Measurements from ENCODE around the gene DHRS4.
"Not testable (repeated sequence)": the region's sequence is repeated elsewhere in the genome, so short reads cannot be mapped to it uniquely, and the experiment has no call there.

Gene DHRS4

GRCh38 chr14:23933108-23933741 is 20.3 kb upstream of the DHRS4 start:
- peaks cover 1% of the 10 kb centered on the region for H3K4me1 Mint-ChIP-seq (ENCODE audit: low read depth)
- no peaks in the 10 kb centered on the region for H3K9me3 Mint-ChIP-seq
- no peak overlapping the region for H3K27ac Mint-ChIP-seq
- H3K27me3 Mint-ChIP-seq: peaks cover 3% of the 10 kb centered on the region
- no peaks in the 10 kb centered on the region for H3K36me3 Mint-ChIP-seq (ENCODE audit: low read depth)
- H3K4me3 Mint-ChIP-seq: no peak overlapping the region
- no peak for DNase-seq

GRCh38 chr14:23933742-23934128 is 19.8 kb upstream of the DHRS4 start:
- Mint-ChIP-seq H3K27me3 (peaks cover 3% of the 10 kb centered on the region), H3K36me3 (ENCODE audit: low read depth) (no peaks in the 10 kb centered on the region), H3K9me3 (no peaks in the 10 kb centered on the region), H3K4me3 (no peak overlapping the region), H3K4me1 (ENCODE audit: low read depth) (peaks cover 1% of the 10 kb centered on the region), H3K27ac (no peak overlapping the region)
- DNase-seq: no peak

- Mint-ChIP-seq H3K4me1 (ENCODE audit: low read depth) (no peaks in the 10 kb centered on the region), H3K27ac (no peak overlapping the region), H3K4me3 (no peak overlapping the region), H3K36me3 (ENCODE audit: low read depth) (peaks cover 8% of the 10 kb centered on the region), H3K9me3 (no peaks in the 10 kb centered on the region), H3K27me3 (no peaks in the 10 kb centered on the region)
- no peak for DNase-seq
These were observed 18.4 kb upstream of the DHRS4 start for GRCh38 chr14:23935158-23935557.

DNA sequence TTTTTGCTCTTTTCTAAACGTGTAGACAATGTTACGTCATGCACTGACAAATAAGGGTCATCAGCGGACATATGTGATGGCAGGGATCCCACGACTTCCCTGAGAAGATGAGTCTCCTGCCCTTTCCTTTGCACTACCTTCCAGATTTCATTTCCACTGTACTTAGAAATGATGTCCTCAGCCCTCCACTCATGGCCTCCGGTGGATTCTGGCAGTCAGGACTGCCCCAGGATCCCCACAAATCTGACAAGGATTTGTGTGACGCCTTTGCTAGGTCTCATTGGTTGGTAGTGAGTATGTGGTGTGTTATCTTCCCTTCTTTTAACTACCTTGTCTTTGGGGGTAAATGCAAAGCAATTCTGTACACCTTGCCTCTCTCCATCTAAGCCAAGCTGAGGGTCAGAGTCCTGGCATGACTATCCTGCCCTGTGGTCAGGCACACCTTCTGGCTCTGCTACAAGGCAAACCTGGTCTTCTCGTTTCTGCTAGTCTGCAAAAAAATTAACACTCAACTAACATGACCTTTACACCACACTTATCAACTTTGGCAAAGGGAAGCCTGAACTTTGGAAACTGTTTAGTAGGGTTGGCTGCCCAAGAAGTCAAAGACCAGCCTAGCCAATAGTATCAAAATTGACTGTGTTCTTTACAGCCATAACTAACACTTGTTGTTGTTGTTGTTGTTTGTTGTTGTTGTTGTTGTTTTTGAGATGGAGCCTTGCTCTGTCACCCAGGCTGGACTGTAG is 17.3 kb upstream of the DHRS4 start:
- H3K27me3 Mint-ChIP-seq: no peaks in the 10 kb centered on the region
- H3K36me3 Mint-ChIP-seq (ENCODE audit: low read depth): peaks cover 15% of the 10 kb centered on the region
- no peak overlapping the region for H3K27ac Mint-ChIP-seq
- no peaks in the 10 kb centered on the region for H3K9me3 Mint-ChIP-seq
- no peak overlapping the region for H3K4me3 Mint-ChIP-seq
- DNase-seq: no peak
- no peaks in the 10 kb centered on the region for H3K4me1 Mint-ChIP-seq (ENCODE audit: low read depth)

DNA sequence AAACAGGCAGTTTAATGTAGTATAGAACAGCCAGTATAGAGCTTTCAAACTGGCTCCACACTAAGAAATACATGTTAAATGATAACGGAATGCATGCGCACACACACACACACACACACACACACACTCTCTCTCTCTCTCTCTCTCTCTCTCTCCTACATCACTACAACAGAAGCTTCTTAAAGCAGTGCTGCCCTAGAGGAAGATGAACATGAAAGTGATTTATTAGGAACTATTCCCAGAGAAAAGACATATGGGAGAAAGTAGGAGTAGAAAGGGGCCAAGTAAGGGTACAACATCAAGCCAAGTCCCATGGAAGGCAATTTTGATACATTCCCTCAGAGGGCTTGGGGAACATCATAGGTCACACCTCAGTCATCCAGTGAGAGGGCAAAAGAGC is 16.4 kb upstream of the DHRS4 start:
- Mint-ChIP-seq H3K27me3 (no peaks in the 10 kb centered on the region), H3K4me1 (ENCODE audit: low read depth) (no peaks in the 10 kb centered on the region), H3K36me3 (ENCODE audit: low read depth) (peaks cover 15% of the 10 kb centered on the region), H3K4me3 (no peak overlapping the region), H3K27ac (no peak overlapping the region), H3K9me3 (no peaks in the 10 kb centered on the region)
- no peak for DNase-seq

DNA sequence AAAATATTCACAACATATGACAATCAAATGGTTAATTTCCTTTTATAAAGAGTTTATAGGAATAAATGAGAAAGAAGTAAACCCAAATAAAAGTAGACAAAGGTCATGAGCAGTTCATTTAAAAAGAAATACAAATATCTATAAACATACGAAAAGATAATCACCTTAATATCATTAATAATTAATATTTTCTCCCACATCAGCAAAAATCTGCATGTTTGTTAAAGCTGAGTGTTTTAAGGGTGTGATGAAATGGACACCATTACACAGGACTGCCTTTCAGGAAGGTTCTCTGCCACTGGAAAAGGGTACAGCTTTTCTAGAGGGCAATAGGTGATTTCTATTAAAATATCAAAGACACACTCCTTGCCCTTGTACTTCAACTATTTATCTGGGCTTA is 14.7 kb upstream of the DHRS4 start:
- H3K4me3 Mint-ChIP-seq: no peak overlapping the region
- no peak overlapping the region for H3K27ac Mint-ChIP-seq
- no peaks in the 10 kb centered on the region for H3K9me3 Mint-ChIP-seq
- no peaks in the 10 kb centered on the region for H3K27me3 Mint-ChIP-seq
- H3K36me3 Mint-ChIP-seq (ENCODE audit: low read depth): peaks cover 15% of the 10 kb centered on the region
- no peaks in the 10 kb centered on the region for H3K4me1 Mint-ChIP-seq (ENCODE audit: low read depth)
- no peak for DNase-seq

GRCh38 chr14:23939607-23940326 is 13.8 kb upstream of the DHRS4 start:
- H3K9me3 Mint-ChIP-seq: no peaks in the 10 kb centered on the region
- peak overlapping the region; percentile 42 for H3K27ac Mint-ChIP-seq
- DNase-seq: no peak
- no peaks in the 10 kb centered on the region for H3K4me1 Mint-ChIP-seq (ENCODE audit: low read depth)
- no peaks in the 10 kb centered on the region for H3K27me3 Mint-ChIP-seq
- no peak overlapping the region for H3K4me3 Mint-ChIP-seq
- peaks cover 15% of the 10 kb centered on the region for H3K36me3 Mint-ChIP-seq (ENCODE audit: low read depth)

DNA sequence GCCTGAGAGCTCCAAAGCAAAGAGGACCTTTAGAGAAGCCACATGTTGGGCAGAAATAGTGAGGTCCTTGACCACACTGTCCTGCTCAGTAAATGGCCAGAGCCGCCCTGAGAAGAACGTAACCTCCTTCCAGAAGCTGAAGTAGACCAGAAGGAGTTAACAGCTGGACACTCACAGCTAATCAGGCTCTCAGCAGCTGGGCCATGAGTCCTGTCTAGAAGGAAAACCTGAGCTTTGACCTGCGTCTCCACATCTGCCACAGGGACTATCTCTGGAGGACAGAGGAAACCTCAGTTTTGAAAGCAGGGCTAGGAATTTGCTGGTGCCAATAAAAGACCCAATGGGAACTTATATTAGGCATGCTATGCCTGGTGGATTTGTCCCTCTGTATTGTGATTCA is 12.3 kb upstream of the DHRS4 start:
- Mint-ChIP-seq H3K36me3 (ENCODE audit: low read depth) (peaks cover 15% of the 10 kb centered on the region), H3K4me1 (ENCODE audit: low read depth) (peaks cover 5% of the 10 kb centered on the region), H3K9me3 (no peaks in the 10 kb centered on the region), H3K27me3 (no peaks in the 10 kb centered on the region), H3K4me3 (no peak overlapping the region), H3K27ac (no peak overlapping the region)
- DNase-seq: no peak

- DNase-seq: no peak
- no peaks in the 10 kb centered on the region for H3K27me3 Mint-ChIP-seq
- H3K36me3 Mint-ChIP-seq (ENCODE audit: low read depth): peaks cover 15% of the 10 kb centered on the region
- no peak overlapping the region for H3K4me3 Mint-ChIP-seq
- peaks cover 9% of the 10 kb centered on the region for H3K4me1 Mint-ChIP-seq (ENCODE audit: low read depth)
- no peaks in the 10 kb centered on the region for H3K9me3 Mint-ChIP-seq
- H3K27ac Mint-ChIP-seq: no peak overlapping the region
These were observed 11.9 kb upstream of the DHRS4 start for GRCh38 chr14:23941669-23942068.

DNA sequence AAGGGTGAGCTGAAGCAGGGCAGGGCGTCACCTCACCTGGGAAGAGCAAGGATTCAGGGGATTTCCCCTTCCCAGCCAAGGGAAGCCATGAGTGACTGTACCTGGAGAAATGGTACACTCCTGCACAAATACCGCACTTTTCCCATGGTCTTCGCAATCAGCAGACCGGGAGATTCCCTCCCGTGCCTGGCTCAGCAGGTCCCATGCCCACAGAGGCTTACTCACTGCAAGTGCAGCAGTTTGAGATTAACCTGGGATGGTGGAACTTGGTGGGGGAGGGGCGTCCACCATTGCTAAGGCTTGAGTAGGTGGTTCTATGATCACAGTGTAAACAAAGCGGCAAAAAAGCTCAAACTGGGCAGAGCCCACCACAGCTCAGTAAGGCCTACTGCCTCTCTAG is 11.0 kb upstream of the DHRS4 start:
- no peak overlapping the region for H3K27ac Mint-ChIP-seq
- no peaks in the 10 kb centered on the region for H3K27me3 Mint-ChIP-seq
- peaks cover 14% of the 10 kb centered on the region for H3K4me1 Mint-ChIP-seq (ENCODE audit: low read depth)

DNA sequence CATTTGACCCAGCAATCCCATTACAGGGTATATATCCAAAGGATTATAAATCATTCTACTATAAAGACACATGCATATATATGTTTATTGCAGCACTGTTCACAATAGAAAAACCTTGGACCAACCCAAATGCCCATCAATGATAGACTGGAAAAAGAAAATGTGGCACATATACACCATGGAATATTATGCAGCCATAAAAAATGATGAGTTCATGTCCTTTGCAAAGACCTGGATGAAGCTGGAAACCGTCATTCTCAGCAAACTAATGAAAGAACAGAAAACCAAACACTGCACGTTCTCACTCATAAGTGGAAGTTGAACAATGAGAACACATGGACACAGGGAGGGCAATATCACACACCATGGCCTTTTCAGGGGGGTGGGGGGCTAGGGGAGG is 4.5 kb upstream of the DHRS4 start:
- H3K9me3 Mint-ChIP-seq; H3K27ac Mint-ChIP-seq; H3K36me3 Mint-ChIP-seq (ENCODE audit: low read depth); H3K4me3 Mint-ChIP-seq; DNase-seq; H3K27me3 Mint-ChIP-seq: not testable (repeated sequence)
- peaks cover 38% of the 10 kb centered on the region for H3K4me1 Mint-ChIP-seq (ENCODE audit: low read depth)

More for the DNA sequence above, 11.0 kb upstream of the DHRS4 start:
- no peaks in the 10 kb centered on the region for H3K9me3 Mint-ChIP-seq
- H3K36me3 Mint-ChIP-seq (ENCODE audit: low read depth): peaks cover 15% of the 10 kb centered on the region
- no peak for DNase-seq
- H3K4me3 Mint-ChIP-seq: no peak overlapping the region

- Mint-ChIP-seq H3K4me1 (ENCODE audit: low read depth) (peaks cover 46% of the 10 kb centered on the region), H3K36me3 (ENCODE audit: low read depth) (peaks cover 17% of the 10 kb centered on the region), H3K27ac (no peak overlapping the region), H3K4me3 (no peak overlapping the region), H3K27me3 (no peaks in the 10 kb centered on the region), H3K9me3 (no peaks in the 10 kb centered on the region)
- no peak for DNase-seq
These were observed 3.0 kb upstream of the DHRS4 start for GRCh38 chr14:23950411-23951135.

DNA sequence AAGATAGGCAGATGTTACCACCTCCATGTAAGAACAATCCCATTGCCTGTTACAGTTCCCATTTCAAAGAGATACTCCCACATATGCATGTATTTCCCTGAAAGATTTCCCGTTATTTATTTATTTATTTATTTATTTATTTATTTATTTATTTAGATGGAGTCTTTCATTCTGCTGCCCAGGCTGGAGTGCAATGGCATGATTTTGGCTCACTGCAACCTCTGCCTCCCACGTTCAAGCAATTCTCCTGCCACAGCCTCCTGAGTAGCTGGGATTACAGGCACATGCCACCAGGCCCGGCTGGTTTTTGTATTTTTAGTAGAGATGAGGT is 2.5 kb upstream of the DHRS4 start:
- H3K4me3 Mint-ChIP-seq, H3K27me3 Mint-ChIP-seq, H3K27ac Mint-ChIP-seq, H3K9me3 Mint-ChIP-seq, DNase-seq: not testable (repeated sequence)
- peaks cover 22% of the 10 kb centered on the region for H3K36me3 Mint-ChIP-seq (ENCODE audit: low read depth)
- H3K4me1 Mint-ChIP-seq (ENCODE audit: low read depth): peaks cover 42% of the 10 kb centered on the region

DNA sequence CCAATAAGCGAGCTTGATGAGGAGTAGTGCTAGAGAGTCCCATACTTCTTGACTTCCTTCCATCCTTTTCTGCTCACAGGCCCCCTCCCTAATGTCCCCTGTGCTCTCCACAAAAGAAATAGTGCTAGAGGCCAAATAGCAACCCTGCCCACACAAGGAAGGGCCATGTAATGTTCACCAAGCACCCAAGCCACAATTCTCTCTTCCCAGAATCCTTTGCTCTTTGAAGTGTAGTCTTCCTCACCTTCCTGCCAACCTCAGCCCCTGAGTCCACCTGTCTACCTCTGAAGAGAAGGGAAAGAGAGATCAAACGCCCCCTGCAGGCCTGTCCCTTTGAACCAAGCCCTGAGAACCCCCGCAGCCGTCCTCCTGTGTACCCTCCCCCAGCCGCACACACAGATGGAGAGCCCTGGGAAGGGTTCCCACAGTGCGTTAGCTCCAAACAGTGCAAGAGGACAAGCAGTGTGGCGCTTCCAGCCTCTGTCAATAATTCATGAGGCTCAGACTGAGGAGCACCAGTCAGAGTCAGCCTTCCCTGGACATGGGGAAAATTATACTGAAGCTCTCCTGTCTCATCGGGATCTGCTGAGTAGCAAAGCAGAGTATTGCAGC is 1.9 kb upstream of the DHRS4 start:
- Mint-ChIP-seq H3K27ac (peak overlapping the region; percentile 29), H3K4me1 (ENCODE audit: low read depth) (peaks cover 37% of the 10 kb centered on the region)

More for the DNA sequence above, 1.9 kb upstream of the DHRS4 start:
- Mint-ChIP-seq H3K4me3 (no peak overlapping the region), H3K9me3 (no peaks in the 10 kb centered on the region), H3K36me3 (ENCODE audit: low read depth) (peaks cover 25% of the 10 kb centered on the region), H3K27me3 (no peaks in the 10 kb centered on the region)
- no peak for DNase-seq

Data from activated T-cell treated with anti-CD3 and anti-CD28 coated beads, Interleukin-2, amount 50 U/mL, for 24 hours (primary cell).